Astrocyte of the cerebellum (primary cell): ENCODE data around the gene SIPA1L3.

Experiments used
- DNase-seq: peaks from one replicate; pipeline ENCODE4 v3.0.0-alpha.2; 2011; ENCODE audit warnings: low read depth
- H3K4me3 ChIP-seq: 2 replicates; pipeline ENCODE4 v1.5.1; 2011; ENCODE audit warnings: mild to moderate bottlenecking, low read depth, low read length, moderate library complexity
- CTCF ChIP-seq: IDR thresholded peaks from 2 replicates; pipeline ENCODE4 v1.5.1; 2012; ENCODE audit warnings: low read length, low read depth, moderate library complexity, mild to moderate bottlenecking; ENCODE audit errors: missing control alignments
- in situ Hi-C: cut with HindIII; loops from 2 replicates; pipeline ENCODE4 v1.10.0; 2017; ENCODE audit warnings: low sequenced_read_pairs

SIPA1L3 gene

DNA sequence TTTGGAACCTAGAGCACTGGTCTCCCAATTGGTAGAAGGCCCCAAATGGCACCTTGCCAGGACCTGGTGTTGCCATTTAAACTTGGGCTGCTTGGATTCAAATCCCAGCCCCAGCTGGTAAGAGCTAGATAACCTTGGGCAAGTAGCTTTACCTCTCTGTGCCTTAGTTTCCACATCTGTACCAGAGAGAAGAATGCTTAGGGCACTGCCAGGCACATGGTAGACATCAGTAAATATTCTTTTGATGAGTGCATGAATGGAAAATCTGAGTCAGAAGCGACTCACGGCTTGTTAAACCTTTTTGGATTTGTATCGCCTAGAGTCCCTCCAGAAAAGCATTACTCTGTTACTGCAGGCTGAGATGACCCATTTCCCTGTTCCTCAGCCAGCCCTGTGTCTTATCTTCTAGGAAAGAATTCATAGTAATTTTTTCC is 90.9 kb downstream of the SIPA1L3 start:
- no peak overlapping the region for H3K4me3 ChIP-seq
- in situ Hi-C loops: no loop called here
- peak; percentile 53 for DNase-seq
- no peak for TF ChIP-seq CTCF

DNA sequence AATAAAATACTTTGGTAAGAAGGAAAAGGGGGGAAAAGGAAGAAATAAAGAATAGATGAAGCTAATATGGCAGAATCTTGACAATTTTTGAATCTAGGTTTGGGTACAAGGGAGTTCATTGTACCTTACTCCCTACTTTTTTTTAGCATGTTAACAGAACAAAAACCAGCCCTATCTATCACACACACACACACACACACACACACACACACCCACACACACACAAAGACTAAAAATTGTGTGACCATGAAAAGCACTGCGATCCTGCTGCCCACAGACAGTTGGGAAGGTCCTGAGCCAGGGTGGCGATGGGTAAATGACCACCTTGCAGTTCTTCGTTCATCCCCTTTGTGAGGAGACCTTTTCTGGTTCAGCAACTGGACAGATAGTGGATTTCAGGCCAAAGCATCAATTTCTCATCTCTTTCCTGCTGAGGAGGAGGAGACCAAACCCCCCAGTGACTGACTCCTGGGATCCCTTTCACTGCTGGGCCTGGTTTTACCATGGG is 91.8 kb downstream of the SIPA1L3 start:
- no peak for TF ChIP-seq CTCF
- no peak overlapping the region for H3K4me3 ChIP-seq
- no peak for DNase-seq
- in situ Hi-C loops: no loop called here

DNA sequence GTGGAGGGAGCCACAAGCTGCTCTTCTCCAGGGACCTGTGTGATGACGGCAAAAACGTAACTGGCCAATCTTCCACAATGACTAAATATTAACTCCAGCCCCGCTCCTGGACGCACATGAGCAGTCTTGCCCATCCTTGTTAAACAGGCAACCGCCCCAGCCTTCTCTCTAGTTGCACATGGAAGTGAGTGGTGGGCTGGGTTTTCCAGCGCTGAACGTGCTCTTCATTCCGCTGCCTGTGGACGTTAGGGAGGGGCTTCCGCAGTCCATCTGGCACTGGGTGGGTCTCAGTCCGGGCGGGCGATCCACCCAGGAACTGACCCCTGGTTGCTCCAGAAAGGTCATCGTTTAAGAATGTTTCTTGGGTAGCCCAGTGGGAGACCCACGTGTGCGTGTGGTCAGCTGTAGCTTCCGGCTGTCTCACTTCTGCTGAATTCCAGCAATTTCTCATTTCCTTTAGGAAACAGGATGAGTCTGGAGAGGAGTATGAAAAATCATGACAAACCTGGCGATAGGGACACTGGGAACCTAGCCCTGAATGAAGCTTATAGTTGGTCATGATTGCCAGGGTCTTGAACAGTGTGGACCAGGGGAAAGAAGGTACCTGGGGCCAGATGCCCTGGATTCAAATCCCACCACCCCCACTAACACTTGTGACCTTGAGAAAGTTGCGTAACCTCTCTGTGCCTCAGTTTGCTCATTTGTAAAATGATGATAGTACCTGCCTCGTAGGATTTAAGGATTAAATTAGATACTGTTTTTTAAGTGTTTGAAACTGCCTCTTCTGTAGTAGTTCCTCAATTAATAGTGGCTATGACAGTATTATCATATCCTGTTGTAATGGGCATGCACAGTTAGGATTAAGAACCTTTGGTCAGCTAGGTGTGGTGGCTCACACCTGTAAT is 92.6 kb downstream of the SIPA1L3 start:
- TF ChIP-seq CTCF: no peak
- in situ Hi-C loops: no loop called here

GRCh38 chr19:38001158-38001781 is 94.3 kb downstream of the SIPA1L3 start:
- in situ Hi-C loops: no loop called here
- TF ChIP-seq CTCF: no peak
- DNase-seq: no peak
- H3K4me3 ChIP-seq: no peak overlapping the region

More for the DNA sequence above, 92.6 kb downstream of the SIPA1L3 start:
- H3K4me3 ChIP-seq: no peak overlapping the region
- DNase-seq: peak; percentile 86

DNA sequence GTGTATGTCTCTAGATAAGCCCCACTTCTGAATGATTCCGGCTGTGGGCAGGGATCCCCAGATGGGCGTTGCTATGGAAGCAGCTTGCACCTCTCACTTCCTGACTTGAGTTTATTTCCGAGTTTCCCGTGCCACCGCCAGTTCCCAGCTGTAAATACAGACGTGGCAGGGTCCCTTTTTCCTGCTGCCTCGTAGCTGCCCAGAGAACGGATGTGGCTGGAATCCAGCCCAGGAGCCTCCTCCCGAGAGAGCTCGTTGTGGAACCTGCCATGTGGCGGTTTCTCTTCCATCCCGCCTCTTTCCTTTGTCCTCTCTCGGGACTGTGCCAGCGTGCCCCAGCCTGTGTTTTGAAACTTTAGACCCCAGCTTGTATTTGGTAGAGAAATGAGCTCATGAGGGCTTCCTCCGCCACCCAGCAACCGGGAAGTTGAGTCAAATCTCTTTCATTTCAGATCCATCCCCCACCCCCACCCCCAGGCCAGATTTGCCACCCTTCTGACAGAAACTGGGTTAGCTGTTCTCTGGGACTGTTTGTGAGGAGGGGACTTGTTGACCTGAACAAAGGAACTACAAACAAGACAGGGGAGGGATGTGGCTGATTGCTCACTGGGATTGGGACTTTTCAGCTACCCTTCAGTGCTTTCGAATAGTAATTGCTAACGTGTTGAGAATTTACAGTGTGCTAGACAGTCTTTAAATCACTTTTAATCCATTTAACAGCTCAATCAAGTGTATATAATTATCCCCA is 96.6 kb downstream of the SIPA1L3 start:
- H3K4me3 ChIP-seq: peak overlapping the region; percentile 28
- in situ Hi-C loops: no loop called here
- DNase-seq: peak; percentile 68
- TF ChIP-seq CTCF: no peak

- no peak for DNase-seq
- TF ChIP-seq CTCF: no peak
- in situ Hi-C loops: no loop called here
- H3K4me3 ChIP-seq: peak overlapping the region; percentile 28
Measured at GRCh38 chr19:38004186-38004520, 97.1 kb downstream of the SIPA1L3 start.
